HEK293 (cell line): ENCODE measurements around the gene RPL36A.

ENCODE experiments used
- CTCF ChIP-seq: fragments of 450-650 bp; formaldehyde crosslinking; IDR thresholded peaks from 2 replicates; pipeline ENCODE4 v1.5.1; 2016; ENCODE audit warnings: missing biosample characterization, missing genetic modification characterization
- TCF7L2 ChIP-seq: IDR thresholded peaks from 2 replicates; pipeline ENCODE4 v1.6.1; 2011; ENCODE audit warnings: low read depth, mild to moderate bottlenecking, inconsistent platforms, low read length, moderate library complexity, borderline replicate concordance
- ZNF274 ChIP-seq, 2 experiments: fragments of 200-500 bp in 1 of 2; fragments of 450-650 bp in 1 of 2; sonication (Bioruptor generic) in 1 of 2; formaldehyde crosslinking in 1 of 2; IDR thresholded peaks; 2 replicates each; pipeline versions ENCODE4 v1.5.1 to v1.6.1; 2014 to 2016; ENCODE audit warnings: borderline replicate concordance in 1 of 2, inconsistent platforms in 1 of 2, low read length in 1 of 2, missing biosample characterization in 1 of 2, missing genetic modification characterization in 1 of 2

GRCh38 chrX:101394372-101394771 is 3.6 kb downstream of the RPL36A start:
- TF ChIP-seq CTCF (tag by site-specific recombination) (no peak), ZNF274 (IDR thresholded peaks at IDR 0.05; ENCODE audit: low read length) (no peak), ZNF274 (tag by site-specific recombination; IDR thresholded peaks at IDR 0.05; ENCODE audit: borderline replicate concordance) (no peak), TCF7L2 (no peak)
